ENCODE measurements around the gene PRICKLE1.
A peak's percentile ranks its signal among the peaks of the same experiment; 100 is the strongest.

The PRICKLE1 gene

DNA sequence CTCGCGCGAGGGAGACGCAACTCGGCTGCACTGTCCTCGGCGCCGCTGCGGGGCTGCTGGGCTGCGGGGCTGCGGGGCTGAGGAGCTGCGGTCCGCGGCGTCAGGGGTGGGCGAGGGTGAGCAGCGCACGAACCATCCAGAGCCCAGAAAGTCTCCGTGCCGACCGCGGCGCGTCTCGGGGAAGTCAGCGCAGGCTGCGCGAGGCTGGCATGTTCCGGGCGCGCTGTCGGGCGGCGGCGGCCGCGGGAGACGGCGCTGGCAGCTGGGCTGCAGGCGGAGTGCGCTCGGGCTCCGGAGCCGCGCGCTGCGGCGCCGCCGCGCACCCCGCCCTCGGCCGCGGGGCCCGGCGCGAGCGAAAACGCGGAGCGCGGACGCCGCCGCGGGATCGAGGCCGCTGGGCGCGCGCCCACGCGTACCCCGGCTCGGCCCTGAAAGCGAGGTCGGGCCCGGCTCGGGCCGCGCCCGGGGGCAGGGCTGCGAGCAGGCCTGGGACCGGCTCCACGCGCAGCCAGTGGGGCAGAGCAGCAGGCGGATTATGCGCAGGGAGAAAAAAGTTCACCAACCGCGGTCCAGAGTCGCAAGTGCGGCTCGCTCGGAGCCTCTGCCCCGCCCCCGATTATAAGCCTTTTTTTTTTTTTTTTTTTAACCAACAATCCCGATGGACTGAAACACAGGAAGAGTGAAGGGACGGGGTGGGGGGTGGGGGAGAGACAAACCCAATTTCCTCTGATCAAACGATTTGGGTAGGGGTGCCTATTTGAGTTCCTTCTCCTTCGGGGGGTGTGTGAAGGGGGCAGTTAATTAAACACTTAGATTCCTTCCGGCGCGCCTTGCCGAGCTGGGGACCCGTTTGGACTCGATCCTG is at the start of gene PRICKLE1:
PRICKLE1 (minus strand) TSS at position 282 of the 865 bp plus-strand sequence. CDS start 117,230 bp downstream, outside the sequence.
- DNase-seq: peak; percentile 6

DNA sequence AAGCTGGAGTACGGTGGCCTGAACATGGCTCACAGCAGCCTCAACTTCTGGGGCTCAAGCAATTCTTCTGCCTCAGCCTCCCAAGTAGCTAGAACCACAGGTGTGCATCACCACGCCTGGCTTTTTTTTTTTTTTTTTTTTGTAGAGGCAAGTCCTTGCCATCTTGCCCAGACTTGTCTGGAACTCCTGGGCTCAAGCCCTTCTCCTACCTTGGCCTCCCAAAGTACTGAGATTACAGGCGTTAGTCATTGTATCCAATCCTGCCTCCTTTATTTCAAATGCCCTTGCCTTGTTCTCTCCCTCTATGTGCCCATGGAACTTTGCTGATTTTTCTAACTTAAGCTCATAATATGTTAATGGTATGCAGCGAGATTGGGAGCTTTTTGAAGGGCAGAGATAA is 49.2 kb upstream of the PRICKLE1 start:
- DNase-seq: no peak

DNA sequence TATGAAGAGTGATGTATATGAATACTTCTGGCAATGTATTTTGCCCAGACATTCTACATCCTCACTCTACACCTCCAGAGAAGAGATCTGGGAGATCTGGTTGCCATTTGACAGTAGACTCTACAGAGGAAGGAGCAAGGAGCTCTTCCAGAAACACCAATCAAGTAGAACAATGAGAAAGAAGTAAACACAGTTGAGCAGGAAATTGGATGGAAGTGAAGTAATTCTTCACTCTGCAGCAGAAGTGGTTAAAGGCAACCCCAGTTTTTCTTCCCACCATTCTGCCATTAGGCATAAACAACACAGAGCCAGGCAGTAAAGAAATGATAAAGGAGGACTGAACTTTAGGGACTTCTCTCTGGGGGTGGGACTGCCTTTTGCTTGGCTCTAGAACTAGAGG is 48.5 kb upstream of the PRICKLE1 start:
- no peak for DNase-seq

DNA sequence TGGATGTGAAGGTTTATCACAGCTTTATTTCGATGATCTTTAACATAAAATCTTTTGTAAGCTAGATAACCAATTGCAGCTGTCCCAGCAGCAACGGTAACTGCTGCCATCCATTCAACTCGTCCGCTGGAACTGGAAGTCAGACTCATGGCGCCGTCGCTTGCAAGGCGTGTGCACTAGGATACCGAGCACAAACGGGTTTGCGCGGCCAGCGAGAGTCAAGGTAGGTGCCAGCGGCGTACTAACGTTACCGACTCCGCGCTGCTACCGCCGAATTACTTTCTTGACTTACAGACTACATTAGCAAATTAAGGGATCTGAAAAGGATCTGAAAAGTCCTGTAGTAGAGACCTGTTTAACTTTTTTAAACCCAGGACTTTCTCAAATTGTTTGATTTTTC is 47.4 kb upstream of the PRICKLE1 start:
- DNase-seq: no peak

DNA sequence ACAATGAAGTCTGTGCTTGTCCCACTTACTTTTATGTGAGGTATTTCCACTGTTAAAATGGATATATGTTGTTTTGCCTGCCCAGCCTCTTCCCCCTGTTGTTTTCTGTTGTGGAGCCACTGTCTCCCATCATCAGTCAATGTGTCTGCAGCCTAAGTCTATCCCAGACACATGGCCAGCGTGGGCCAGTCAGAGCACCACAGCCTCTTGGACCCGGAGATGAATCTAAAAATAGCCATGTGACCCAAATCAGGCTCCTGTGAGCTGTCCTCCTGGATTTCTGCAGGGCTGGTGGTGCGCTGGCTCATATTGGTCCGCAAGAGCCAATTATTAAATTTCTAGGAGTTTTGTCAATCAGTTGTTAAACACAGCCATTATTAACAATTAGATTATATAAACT is 44.0 kb upstream of the PRICKLE1 start:
- no peak for DNase-seq

DNA sequence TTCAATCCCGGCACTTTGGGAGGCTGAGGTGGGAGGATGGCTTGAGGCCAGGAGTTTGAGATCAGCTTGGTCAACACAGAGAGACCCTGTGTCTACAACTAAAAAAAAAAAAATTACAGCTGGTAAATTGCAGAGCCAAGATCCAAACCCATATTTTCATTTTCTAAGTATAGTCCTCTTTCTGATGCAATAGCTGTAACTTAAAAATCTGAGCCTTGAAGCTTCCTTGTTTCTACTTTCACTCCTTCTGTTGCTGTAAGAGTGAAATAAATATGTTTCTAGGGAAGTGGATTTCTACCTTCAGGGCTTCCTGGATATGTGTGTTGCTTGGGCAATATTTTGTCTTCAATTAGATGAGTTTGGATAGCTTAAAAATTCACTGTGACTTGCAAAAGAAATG is 42.0 kb upstream of the PRICKLE1 start:
- no peak for DNase-seq

DNA sequence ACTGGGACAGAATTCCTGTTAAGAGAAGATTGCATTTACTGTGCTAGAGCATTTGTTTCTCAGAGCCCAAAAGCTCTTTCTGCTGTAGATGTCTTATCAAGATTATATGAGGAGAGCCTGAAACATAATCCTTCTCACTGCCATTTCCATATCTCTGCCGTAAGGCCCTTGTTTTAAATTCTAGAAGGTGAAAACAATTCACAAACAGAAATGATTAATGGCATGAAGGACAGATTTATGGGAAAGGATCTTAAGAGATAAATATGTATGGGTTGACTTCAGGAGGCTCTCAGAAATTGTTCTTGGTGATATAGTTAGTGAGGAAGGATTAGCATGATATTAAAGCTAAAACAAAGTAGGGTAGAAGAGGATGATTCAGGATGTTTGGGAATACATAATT is 40.8 kb upstream of the PRICKLE1 start:
- DNase-seq: no peak

DNA sequence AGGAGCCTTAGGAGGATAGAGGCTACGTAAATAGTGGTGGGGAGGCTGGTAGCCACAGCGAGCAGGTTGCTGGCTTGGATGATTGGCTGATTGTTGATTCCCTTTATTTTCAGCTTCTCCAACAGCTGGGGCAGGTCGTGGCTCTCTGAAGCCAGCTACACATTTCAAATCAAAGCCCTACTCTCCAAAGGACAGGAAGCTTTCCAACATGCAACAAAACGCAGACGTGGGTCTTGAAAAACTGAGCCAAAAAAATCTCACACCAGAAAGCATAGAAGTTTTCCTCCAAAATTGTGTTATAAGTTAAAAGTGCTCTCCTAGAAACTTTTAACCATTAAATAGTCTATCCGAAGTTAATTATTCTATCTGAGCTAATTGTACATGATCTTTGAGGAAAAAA is 37.6 kb upstream of the PRICKLE1 start:
- DNase-seq: no peak

DNA sequence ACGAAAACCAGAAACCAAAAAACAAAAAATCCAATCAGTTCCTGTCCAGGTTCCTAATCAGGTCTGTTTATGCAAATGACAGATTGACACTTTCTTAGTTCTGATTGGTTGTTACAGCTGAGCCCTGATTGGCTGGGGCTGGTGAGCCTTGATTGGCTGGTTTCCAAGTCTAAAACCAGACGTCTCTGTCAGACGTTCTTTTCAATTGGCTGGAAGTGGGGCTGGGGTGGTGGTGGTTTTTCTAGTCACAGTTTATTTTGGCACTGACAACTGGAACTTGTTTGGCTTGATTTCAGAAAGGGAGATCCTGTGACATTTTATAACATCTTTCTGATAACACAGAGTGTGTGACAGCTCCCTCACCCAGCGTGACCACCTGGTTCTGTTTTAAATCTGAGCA is 36.1 kb upstream of the PRICKLE1 start:
- DNase-seq: no peak

DNA sequence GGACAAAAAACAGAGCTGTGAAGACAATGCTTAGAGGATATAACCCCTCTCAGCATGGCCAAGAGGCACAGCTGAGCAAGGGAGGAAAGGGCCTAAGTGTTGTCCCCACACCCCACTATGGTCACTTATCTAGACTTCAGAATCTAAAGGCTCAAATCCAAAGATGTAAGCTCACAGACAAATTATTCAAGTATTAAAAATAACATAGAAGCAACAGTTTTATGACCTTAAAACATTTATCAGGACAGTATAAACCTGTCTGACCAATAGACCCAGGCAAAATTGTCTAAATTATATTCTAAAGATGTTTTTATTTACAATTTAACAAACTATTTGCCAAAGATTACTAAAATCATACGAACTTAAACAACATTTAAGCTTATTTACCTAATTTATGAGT is 28.1 kb upstream of the PRICKLE1 start:
- no peak for DNase-seq

DNA sequence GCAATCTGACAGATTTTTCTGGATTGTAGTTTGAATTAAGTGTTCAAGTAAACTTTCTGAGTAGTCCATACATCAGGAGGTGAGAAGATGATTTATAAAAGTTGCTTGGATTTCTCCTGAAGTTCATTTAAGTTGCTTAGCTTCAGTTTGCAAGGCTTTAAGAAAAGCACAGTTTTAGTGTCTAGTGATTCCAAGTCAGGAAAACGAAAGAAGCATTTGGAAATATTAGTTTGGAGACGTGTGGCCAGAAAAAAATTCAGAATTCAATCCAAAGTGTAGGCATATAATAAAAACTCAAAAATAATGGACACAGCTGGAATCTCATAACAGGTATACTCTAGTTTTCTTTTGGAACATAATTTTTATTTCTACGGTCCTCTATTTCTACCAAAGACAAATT is 25.5 kb upstream of the PRICKLE1 start:
- no peak for DNase-seq

DNA sequence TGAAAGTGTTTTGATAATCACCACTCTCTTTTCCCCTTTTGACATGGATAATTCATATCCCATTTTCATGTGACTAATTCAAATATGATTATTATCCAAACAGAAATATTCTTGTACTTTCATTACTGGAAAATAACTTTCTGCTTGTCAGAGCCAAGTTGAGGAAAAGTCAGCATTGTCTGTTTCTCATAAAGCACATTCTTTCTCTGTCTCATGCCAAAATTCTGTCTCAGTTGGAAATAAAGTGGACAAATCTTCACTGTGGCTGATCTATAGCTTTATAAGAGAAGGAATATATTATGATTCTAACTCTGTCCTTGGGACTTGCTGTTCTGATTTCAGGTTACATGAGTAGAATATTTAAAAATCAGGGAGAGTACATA is 22.7 kb upstream of the PRICKLE1 start:
- DNase-seq: no peak

DNA sequence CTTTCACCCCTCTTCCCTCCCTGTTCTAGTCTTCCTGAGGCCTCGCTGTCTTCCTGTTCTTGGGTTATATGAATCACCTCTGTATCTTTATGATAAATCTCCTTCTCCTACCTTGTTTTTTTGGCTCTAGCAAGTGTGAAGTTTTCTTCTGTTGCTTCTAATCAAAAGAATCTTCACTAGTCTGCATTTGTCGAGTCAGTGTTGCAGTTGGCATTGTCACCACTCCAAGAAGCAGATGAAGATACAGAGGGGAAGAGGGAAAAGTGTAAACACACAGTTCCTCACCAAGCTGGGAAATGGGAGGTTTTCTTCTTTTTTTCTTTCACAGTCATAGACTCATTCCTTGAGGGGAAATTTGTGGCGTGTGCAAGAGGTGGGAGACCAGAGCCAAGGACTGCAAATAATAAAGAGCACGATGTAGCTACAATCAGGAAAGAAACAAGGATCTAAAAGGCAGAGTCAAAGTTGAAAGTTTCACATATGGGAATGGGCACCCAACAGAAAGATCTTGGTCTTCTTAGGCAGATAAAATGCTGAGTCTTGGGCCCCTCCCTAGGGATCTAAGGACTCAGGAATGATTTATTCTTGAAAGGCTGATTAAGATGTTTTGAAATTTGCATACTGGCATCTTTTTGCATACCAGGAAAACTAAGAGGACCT is 22.2 kb upstream of the PRICKLE1 start:
- no peak for DNase-seq

DNA sequence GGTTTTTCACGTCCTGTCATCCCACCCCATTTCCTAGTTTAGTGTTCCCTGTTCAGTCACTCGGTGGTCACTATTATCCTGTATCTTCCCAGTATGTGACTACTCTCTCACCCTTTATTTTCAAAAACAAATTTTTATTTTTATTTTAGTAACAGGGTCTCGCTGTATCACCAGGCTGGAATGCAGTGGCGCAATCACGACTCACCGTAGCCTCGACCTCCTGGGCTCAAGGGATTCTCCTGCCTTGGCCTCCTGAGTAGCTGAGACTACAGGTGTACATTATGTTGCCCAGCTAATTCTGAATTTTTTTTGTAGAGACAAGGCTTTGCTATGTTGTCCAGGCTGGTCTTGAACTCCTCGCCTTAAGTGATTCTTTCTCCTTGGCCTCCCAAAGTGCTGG is 20.1 kb upstream of the PRICKLE1 start:
- DNase-seq: no peak

DNA sequence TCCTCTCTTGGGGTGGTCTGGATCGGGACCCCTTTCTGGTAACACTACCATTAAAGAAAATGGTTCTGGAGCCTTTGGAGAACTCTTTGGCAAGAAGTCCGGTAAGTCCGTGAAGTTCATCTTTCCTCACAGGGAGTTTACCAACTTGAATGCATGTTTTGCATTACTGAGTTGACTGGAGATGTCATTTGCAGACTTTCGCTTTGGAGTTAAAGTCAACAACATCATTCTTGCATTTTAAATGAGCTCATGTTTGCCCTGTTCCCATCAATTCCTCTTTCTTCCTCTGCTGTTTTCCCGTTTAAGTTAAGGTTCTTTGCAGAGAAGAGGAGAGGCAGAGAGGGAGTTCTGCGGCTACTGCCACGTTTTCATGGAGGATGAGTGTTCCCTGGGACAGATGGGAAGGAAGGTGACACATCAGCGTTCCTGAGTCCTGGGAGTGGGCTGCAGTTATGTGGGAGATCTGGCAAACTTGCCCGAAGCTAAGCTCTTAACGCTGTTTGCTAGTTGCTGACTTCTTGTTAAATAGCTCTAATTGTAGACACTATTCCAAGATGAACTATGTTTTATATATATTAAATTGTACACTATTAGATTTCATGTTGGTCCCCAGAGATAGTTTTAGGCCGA is 18.8 kb upstream of the PRICKLE1 start:
- DNase-seq: no peak

DNA sequence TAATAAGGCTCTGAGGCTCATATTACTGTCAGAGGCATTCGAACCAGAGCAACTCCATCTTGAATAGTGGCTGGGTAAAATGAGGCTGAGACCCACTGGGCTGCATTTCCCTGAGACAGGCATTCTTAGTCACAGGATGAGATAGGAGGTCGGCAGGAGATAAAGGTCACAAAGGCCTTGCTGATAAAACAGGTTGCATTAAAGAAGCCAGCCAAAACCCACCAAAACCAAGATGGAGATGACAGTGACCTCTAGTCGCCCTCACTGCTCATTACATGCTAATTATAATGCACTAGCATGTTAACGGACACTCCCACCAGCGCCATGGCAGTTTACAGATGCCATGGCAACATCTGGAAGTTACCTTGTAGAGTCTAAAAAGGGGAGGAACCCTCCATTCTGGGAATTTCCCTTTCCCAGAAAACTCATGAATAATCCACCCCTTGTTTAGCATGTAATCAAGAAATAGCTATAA is 18.1 kb upstream of the PRICKLE1 start:
- DNase-seq: no peak

DNA sequence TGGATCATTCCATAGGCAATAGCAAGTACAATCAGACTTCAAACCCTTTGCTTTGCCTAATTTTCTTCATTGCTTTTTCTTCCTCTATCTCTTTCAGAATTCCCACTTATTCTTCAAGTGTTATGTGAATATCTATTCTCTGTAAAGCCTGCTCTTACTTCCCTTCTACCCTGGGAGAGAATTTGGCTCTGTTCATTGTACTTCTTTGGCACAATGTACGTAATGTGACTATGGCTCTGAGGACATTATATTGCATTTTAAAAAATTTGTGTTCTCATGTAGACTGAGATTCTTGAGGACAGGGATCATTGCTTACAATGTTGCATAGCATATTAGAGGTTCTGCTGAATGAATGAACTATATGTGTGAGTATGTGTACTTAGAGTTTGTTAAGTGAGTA is 16.9 kb upstream of the PRICKLE1 start:
- DNase-seq: no peak

DNA sequence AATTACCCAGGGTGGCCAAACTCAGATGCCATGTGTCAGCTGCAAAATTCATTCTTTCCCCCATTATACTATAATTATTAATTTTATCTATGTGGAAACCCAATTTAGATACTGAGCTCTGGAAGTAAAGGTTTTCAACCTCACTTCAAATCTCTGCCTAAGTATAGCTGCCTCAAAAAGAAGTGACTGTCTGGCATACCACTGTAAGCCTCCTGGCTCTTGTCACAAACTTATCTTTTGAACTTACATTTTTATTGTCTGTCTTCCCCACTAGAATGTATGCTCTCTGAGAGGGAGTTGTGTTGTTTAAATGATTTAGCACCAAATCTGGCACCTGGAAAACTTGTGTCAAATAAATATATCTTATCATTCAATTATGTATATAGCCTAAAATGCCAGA is 16.1 kb upstream of the PRICKLE1 start:
- no peak for DNase-seq

DNA sequence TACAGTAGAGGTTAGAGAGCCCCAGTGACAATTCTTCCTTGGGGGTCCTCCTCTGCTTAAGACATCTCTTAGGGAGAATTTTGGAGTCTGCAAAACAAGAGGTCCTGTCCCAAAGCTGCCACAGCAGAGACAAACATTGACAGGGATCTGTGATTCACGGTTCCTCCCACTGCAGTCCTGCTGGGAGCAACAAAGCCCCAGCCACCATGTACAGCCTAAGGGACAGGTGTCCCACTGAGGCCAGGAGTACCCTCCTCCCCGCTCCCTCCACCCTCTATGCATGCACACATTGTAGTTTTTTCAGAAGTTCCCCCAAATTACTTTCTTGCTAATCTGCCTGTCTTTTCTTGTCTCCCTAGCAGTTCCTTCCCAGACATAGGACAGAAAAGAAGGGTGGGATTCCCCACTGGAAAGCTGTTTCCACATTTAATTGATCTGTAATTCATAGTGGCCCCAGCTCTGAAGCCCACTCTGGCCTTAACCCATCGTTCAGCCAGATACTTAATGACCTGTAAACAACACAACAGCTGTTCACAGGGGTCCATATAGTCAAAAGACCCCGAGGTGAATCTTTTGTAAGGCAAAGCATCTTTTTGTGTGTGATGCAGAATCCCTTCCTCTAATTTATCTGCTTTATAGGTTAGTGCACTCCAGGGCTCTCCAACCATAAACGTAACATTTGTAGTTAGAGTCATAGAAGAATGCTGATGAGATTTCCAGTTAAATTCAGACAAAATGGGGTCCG is 13.9 kb upstream of the PRICKLE1 start:
- no peak for DNase-seq

DNA sequence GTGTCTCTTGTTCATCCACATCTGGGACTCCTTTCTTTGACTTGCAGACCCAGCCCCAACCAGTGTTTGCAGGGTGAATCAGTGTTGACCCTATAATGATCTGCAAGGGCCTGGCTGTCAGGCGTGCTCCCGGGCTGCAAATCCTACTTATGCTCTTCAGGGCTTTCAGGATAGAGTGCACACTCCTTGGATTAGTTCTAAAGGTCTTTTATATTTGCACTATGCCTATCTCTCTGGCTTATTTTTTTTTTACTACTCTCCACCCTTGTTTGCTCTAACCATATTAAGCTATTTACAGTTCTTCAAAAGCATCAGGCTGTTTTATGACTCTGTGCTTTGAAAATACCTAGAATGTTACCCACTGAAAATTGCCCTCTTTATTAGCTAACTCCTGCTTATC is 4.3 kb upstream of the PRICKLE1 start:
- DNase-seq: no peak

DNA sequence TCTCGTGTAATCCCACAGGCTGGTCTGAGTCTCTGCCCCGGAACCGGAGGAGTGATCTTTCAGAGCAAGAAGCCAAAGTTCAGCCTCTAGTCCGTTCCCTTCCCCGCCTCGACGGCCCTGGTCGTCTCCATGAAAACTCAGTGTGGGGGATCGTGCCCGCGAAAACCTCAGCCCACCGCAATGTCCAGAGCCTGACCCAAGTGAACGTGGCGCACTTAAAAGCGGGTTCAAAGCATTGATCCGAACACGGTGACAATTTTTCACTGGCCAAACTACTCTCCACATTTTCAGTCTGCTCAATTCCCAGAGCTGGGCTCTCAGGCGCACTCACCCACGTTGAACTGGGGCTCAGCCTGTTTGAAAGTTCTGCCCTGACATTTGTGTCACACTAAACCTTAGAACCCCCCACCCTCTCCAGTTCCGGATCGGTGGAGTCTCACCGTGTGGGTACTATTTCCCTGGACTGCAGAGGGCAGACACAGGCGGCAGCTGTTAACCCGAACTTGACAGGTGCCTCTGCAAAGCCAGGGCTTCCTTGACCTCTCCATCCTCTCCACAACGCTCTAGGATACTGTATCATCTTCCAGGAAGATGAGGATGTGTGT is 886 bp upstream of the PRICKLE1 start:
- DNase-seq: peak; percentile 4

DNA sequence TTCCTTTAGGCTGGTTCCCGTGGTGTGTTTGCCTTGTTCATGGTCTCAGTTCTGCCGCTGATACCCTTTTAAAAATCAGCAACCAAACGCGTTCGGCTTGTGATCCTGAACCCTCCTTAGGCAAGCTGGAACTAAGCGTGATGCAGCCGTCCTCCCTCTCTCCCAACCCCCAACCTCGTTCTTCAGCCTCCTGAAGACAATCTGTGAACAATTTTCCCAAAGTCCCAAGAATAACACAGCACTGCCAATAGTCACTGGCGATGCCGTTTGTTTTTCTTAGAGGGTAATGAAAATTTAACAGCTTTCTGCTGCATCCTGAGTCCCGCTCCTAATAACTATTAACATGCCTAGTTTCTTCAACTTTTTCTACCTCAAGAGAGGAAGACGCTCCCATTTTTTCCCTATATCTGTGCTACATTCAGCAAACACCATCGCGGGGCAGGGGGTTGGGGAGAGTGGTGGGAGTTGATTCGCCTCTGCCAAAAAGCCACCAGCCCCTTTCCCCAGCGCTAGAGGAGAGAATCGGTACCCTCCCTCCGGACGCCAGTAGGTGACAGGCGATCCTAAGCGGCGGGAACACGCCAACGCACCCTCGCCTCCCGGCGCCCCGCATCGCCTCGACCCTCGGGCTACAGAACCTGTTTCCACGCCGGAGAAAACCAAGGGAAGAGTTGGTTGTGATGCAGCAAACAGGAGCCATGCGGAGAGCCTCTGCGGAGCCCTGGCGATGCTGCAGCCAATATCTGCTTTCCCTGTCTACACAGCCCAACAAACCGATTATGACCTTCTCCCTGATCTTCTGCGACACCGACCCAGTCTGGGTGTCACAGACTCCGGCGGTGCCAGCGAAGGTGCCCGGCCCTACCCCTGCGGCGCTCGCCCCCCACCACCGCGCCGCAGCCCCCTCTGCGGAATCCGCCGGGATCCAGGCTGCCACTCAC is 752 bp downstream of the PRICKLE1 start:
- no peak for DNase-seq

Measured in activated CD4-positive, alpha-beta T cell treated with anti-CD3 and anti-CD28 coated beads, Interleukin-2, amount 50 U/mL, for 16 hours (primary cell).